A673 (cell line): Measurements from ENCODE around the gene OR6B1.

Source experiments
- CTCF ChIP-seq: fragments of 300-800, 200-600 bp; sonication (generic); conservative IDR thresholded peaks from 2 replicates; pipeline ENCODE4 v1.5.1; 2017; ENCODE audit warnings: low read depth, mild to moderate bottlenecking, antibody characterized with exemption, low read length, moderate library complexity, mixed read lengths
- EZH2 ChIP-seq: fragments of 200-600 bp; sonication (generic); IDR thresholded peaks from 2 replicates; pipeline ENCODE4 v1.6.1; 2017; ENCODE audit warnings: borderline replicate concordance, low read depth, mild to moderate bottlenecking, mixed read lengths, antibody characterized with exemption, low read length; ENCODE audit not compliant: poor library complexity, severe bottlenecking

GRCh38 chr7:144057954-144058353 is 57.8 kb downstream of the OR6B1 start:
- TF ChIP-seq CTCF (no peak), EZH2 (no peak)
